Calu3 (cell line): ENCODE measurements around the gene MLLT10. TPM values are rescaled to one million over a fixed set of nuclear protein-coding genes. Genes with fewer than 3 reads are reported as not detected.

Experiments
- BruUV-seq: library from RNA; stranded (reverse); fragments of 400-500 nt; replicated peaks from 2 replicates; lab custom pipeline; 2021; lab: Mats Ljungman, UMichigan
- CTCF ChIA-PET: fragments of 300-600 bp; sonication (Branson Sonifier 250); formaldehyde crosslinking; loops from one replicate; lab custom pipeline; 2022; ENCODE audit warnings: antibody characterized with exemption; lab: Charles Lee
- DNase-seq: peaks from one replicate; pipeline ENCODE4 v3.0.0; 2022
- H3K27ac Mint-ChIP-seq: one replicate; pipeline ENCODE4 v1.8.0; 2022; ENCODE audit warnings: mixed read lengths; ENCODE audit not compliant: unreplicated experiment
- H3K27me3 Mint-ChIP-seq: one replicate; pipeline ENCODE4 v1.8.0; 2022; ENCODE audit warnings: mixed read lengths; ENCODE audit not compliant: unreplicated experiment
- H3K36me3 Mint-ChIP-seq: one replicate; pipeline ENCODE4 v1.8.0; 2022; ENCODE audit warnings: mild to moderate bottlenecking, moderate library complexity, mixed read lengths; ENCODE audit not compliant: insufficient read depth, unreplicated experiment
- H3K4me1 Mint-ChIP-seq: one replicate; pipeline ENCODE4 v1.8.0; 2022; ENCODE audit warnings: mild to moderate bottlenecking, low read depth, mixed read lengths; ENCODE audit not compliant: unreplicated experiment
- H3K4me3 Mint-ChIP-seq: one replicate; pipeline ENCODE4 v1.8.0; 2022; ENCODE audit warnings: mild to moderate bottlenecking, low read depth, moderate library complexity, mixed read lengths; ENCODE audit not compliant: unreplicated experiment
- H3K9me3 Mint-ChIP-seq: one replicate; pipeline ENCODE4 v1.8.0; 2022; ENCODE audit warnings: low read depth, mixed read lengths; ENCODE audit not compliant: unreplicated experiment
- CTCF ChIP-seq: fragments of 200-600 bp; IDR thresholded peaks from one replicate; pipeline ENCODE4 v1.8.0; 2022; ENCODE audit warnings: antibody characterized with exemption; ENCODE audit not compliant: unreplicated experiment
- intact Hi-C: fragments of 100-400 bp; cut with micrococcal nuclease; formaldehyde crosslinking; loops from one replicate; pipeline ENCODE4 v1.10.0; 2022; ENCODE audit not compliant: unreplicated experiment
- total RNA-seq: library from RNA; stranded (reverse); gene quantifications from 2 replicates; pipeline ENCODE4 v1.2.3, GENCODE V29; 2022

Gene MLLT10
- total RNA-seq, 1 experiment from 2014 or later, result 34.7 TPM

- Mint-ChIP-seq H3K36me3 (peaks cover 11% of the 10 kb centered on the region), H3K9me3 (no peaks in the 10 kb centered on the region), H3K27me3 (no peaks in the 10 kb centered on the region), H3K27ac (no peak overlapping the region), H3K4me1 (no peaks in the 10 kb centered on the region), H3K4me3 (no peak overlapping the region)
- BruUV-seq, result no TSS peak
- no peak for TF ChIP-seq CTCF
- intact Hi-C loops, result no loop called here
- CTCF ChIA-PET, result interaction anchor here (0.6 kb wide), 1 partner anchor 18 kb away, joined by 3 read pairs; no protein-coding TSS in a partner anchor
- DNase-seq, result no peak
Measured at GRCh38 chr10:21600804-21601433, 66.9 kb downstream of the MLLT10 start.

- CTCF ChIA-PET, result interaction anchor here (0.5 kb wide), 1 partner anchor 10 kb away, joined by 4 read pairs; no protein-coding TSS in a partner anchor
- H3K4me3 Mint-ChIP-seq, result no peak overlapping the region
- no peak overlapping the region for H3K27ac Mint-ChIP-seq
- no peak for TF ChIP-seq CTCF
- H3K9me3 Mint-ChIP-seq, result no peaks in the 10 kb centered on the region
- no peaks in the 10 kb centered on the region for H3K4me1 Mint-ChIP-seq
- intact Hi-C loops, result no loop called here
- no peaks in the 10 kb centered on the region for H3K27me3 Mint-ChIP-seq
- no peak for DNase-seq
- no TSS peak for BruUV-seq
- peaks cover 11% of the 10 kb centered on the region for H3K36me3 Mint-ChIP-seq
Measured at GRCh38 chr10:21602313-21602712, 68.3 kb downstream of the MLLT10 start.

GRCh38 chr10:21603721-21604120 lies 69.7 kb downstream of the MLLT10 start:
- H3K9me3 Mint-ChIP-seq, result peaks cover 3% of the 10 kb centered on the region
- H3K4me3 Mint-ChIP-seq, result no peak overlapping the region
- CTCF ChIA-PET, result interaction anchor here (0.6 kb wide), 1 partner anchor 21 kb away, joined by 3 read pairs; no protein-coding TSS in a partner anchor
- H3K27me3 Mint-ChIP-seq, result no peaks in the 10 kb centered on the region
- intact Hi-C loops, result no loop called here
- DNase-seq, result no peak
- H3K36me3 Mint-ChIP-seq, result peaks cover 21% of the 10 kb centered on the region
- no peak for TF ChIP-seq CTCF
- H3K4me1 Mint-ChIP-seq, result no peaks in the 10 kb centered on the region
- no TSS peak for BruUV-seq
- no peak overlapping the region for H3K27ac Mint-ChIP-seq

GRCh38 chr10:21604651-21605050 lies 70.6 kb downstream of the MLLT10 start:
- intact Hi-C loops, result no loop called here
- BruUV-seq, result no TSS peak
- Mint-ChIP-seq H3K4me1 (no peaks in the 10 kb centered on the region), H3K9me3 (peaks cover 6% of the 10 kb centered on the region), H3K27ac (no peak overlapping the region), H3K4me3 (no peak overlapping the region), H3K27me3 (no peaks in the 10 kb centered on the region), H3K36me3 (peaks cover 26% of the 10 kb centered on the region)
- no peak for TF ChIP-seq CTCF
- CTCF ChIA-PET, result no interaction called here
- no peak for DNase-seq
